ENCODE measurements around the gene HSPB9.

DNA sequence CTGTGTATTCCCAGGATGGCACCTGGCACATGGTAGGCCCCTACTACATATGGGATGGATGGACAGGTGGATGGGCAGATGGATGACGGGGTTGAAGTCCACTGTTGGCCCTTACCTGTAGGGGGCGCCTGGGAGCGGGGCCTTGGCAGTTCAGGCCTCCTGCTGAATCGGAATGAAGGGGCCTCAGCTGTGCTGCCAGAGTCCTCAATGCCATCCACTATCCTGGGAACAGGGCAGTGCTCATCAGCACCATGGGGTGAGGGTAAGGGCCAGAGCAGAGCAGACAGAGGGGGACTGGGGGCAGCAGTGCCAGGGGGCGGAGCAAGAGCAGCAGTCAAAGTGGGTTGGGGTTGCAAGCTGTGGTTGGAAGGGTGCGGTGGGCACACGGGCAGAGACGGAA lies 40.5 kb downstream of the HSPB9 start:
- TF ChIP-seq, protein P1, sequence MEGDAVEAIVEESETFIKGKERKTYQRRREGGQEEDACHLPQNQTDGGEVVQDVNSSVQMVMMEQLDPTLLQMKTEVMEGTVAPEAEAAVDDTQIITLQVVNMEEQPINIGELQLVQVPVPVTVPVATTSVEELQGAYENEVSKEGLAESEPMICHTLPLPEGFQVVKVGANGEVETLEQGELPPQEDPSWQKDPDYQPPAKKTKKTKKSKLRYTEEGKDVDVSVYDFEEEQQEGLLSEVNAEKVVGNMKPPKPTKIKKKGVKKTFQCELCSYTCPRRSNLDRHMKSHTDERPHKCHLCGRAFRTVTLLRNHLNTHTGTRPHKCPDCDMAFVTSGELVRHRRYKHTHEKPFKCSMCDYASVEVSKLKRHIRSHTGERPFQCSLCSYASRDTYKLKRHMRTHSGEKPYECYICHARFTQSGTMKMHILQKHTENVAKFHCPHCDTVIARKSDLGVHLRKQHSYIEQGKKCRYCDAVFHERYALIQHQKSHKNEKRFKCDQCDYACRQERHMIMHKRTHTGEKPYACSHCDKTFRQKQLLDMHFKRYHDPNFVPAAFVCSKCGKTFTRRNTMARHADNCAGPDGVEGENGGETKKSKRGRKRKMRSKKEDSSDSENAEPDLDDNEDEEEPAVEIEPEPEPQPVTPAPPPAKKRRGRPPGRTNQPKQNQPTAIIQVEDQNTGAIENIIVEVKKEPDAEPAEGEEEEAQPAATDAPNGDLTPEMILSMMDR (tag by site-specific recombination; IDR thresholded peaks at IDR 0.05) = peak; percentile 54; the same call in 1 of the 2 replicates
- no peak for TF ChIP-seq OSR2 (tag by site-specific recombination; IDR thresholded peaks at IDR 0.05)
- TF ChIP-seq ZNF521 (tag by site-specific recombination; IDR thresholded peaks at IDR 0.05) = no peak
- no peak for TF ChIP-seq ZNF777 (tag by site-specific recombination; IDR thresholded peaks at IDR 0.05; ENCODE audit: borderline replicate concordance)
- no peak for TF ChIP-seq REPIN1 (tag by site-specific recombination; IDR thresholded peaks at IDR 0.05; ENCODE audit: low read depth)
- no peak for TF ChIP-seq ZNF184 (tag by site-specific recombination; IDR thresholded peaks at IDR 0.05)
- no peak for TF ChIP-seq ZNF830 (tag by site-specific recombination; IDR thresholded peaks at IDR 0.05; ENCODE audit: low read depth)
- TF ChIP-seq BCL11B (tag by site-specific recombination; IDR thresholded peaks at IDR 0.05; ENCODE audit: low read depth) = no peak
- TF ChIP-seq ZNF626 (tag by site-specific recombination; IDR thresholded peaks at IDR 0.05) = no peak
- TF ChIP-seq YY1 (tag by site-specific recombination; IDR thresholded peaks at IDR 0.05) = no peak
- TF ChIP-seq, protein P2, sequence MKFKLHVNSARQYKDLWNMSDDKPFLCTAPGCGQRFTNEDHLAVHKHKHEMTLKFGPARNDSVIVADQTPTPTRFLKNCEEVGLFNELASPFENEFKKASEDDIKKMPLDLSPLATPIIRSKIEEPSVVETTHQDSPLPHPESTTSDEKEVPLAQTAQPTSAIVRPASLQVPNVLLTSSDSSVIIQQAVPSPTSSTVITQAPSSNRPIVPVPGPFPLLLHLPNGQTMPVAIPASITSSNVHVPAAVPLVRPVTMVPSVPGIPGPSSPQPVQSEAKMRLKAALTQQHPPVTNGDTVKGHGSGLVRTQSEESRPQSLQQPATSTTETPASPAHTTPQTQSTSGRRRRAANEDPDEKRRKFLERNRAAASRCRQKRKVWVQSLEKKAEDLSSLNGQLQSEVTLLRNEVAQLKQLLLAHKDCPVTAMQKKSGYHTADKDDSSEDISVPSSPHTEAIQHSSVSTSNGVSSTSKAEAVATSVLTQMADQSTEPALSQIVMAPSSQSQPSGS (tag by site-specific recombination; IDR thresholded peaks at IDR 0.05; ENCODE audit: low read depth) = no peak

Measured in HEK293 (cell line).